Spleen (tissue), 11 donors: Measurements from ENCODE around the gene TTC3. TPM values are rescaled to one million over a fixed set of nuclear protein-coding genes. Genes with fewer than 3 reads are reported as not detected.

Experiments used
- DNase-seq: peaks from one replicate; pipeline ENCODE4 v3.0.0-alpha.2; 2020
- H3K27ac ChIP-seq, 8 donors: fragments of 200-600 bp; sonication (generic) in 7 of 8; 1 replicate in 4 of 8; 2 replicates in 4 of 8; pipeline versions ENCODE4 v1.5.0 to v1.8.0; 2016 to 2021; ENCODE audit warnings: inconsistent platforms in 4 of 8, mild to moderate bottlenecking in 4 of 8, moderate library complexity in 1 of 8
- H3K27me3 ChIP-seq, 7 donors: fragments of 200-600 bp; sonication (generic) in 6 of 7; replicated peaks in 1 of 7; 1 replicate in 4 of 7; 2 replicates in 3 of 7; pipeline versions ENCODE4 v1.5.0 to v1.8.0; 2016 to 2021; ENCODE audit warnings: inconsistent platforms in 3 of 7, mild to moderate bottlenecking in 1 of 7
- H3K36me3 ChIP-seq, 6 donors: fragments of 200-600 bp; sonication (generic) in 5 of 6; 1 replicate in 4 of 6; 2 replicates in 2 of 6; pipeline versions ENCODE4 v1.5.0 to v1.8.0; 2016 to 2021; ENCODE audit warnings: inconsistent platforms in 2 of 6
- H3K4me1 ChIP-seq, 6 donors: fragments of 200-600 bp; sonication (generic) in 5 of 6; 1 replicate in 3 of 6; 2 replicates in 3 of 6; pipeline versions ENCODE4 v1.5.0 to v1.8.0; 2016 to 2021; ENCODE audit warnings: inconsistent platforms in 3 of 6
- H3K4me3 ChIP-seq, 8 donors: fragments of 200-600 bp; sonication (generic) in 7 of 8; 1 replicate in 4 of 8; 2 replicates in 4 of 8; pipeline versions ENCODE4 v1.5.0 to v1.8.0; 2016 to 2021; ENCODE audit warnings: inconsistent platforms in 4 of 8, mild to moderate bottlenecking in 4 of 8, moderate library complexity in 2 of 8
- H3K9me3 ChIP-seq, 8 donors: fragments of 200-600 bp; sonication (generic) in 7 of 8; 1 replicate in 4 of 8; 2 replicates in 4 of 8; pipeline versions ENCODE4 v1.5.0 to v1.8.0; 2016 to 2021; ENCODE audit warnings: inconsistent platforms in 4 of 8
- CTCF ChIP-seq, 11 experiments: fragments of 200-600 bp in 7 of 11; fragments of 450-650 bp in 4 of 11; sonication (generic) in 4 of 11; IDR thresholded peaks in 8 of 11; conservative IDR thresholded peaks in 3 of 11; 1 replicate in 7 of 11; 2 replicates in 4 of 11; pipeline versions ENCODE4 v1.4.0 to v1.8.0; 2016 to 2021; ENCODE audit warnings: antibody characterized with exemption in 11 of 11, inconsistent platforms in 4 of 11, mild to moderate bottlenecking in 1 of 11
- POLR2A ChIP-seq, 3 donors: fragments of 450-650 bp; IDR thresholded peaks; one replicate each; pipeline ENCODE4 v1.5.1; 2017; ENCODE audit warnings: antibody characterized with exemption in 3 of 3, mild to moderate bottlenecking in 1 of 3
- POLR2AphosphoS5 ChIP-seq, 3 donors: sonication (generic); formaldehyde crosslinking; IDR thresholded peaks; one replicate each; pipeline ENCODE4 v1.5.1; 2017; ENCODE audit warnings: antibody characterized with exemption in 3 of 3
- WGBS, 5 donors: extraction: QIAGEN DNeasy Blood & Tissue Kit in 3 of 5; methylation state at CpG; one replicate each; pipeline versions ENCODE4 v1.1.5 to v1.1.7; 2013 to 2018; 5-methylcytosine and 5-hydroxymethylcytosine counted together
- intact Hi-C: fragments of 100-400 bp; cut with DNase I; formaldehyde crosslinking; loops from one replicate; pipeline ENCODE4 v1.15.0; 2023; ENCODE audit warnings: low total_unique reads
- polyA plus RNA-seq, 3 donors: library from polyadenylated mRNA; stranded (reverse); fragments of 200-250 nt; gene quantifications; one replicate each; pipeline ENCODE4 v1.2.1, GENCODE V29; 2013
- total RNA-seq, 7 donors: library from RNA; depleted of rRNA in 3 of 7; stranded (reverse); fragments of >200 nt in 3 of 7; fragmentation: NEBNext Ultra II Directional in 4 of 7; extraction: Animal tissue kit (Norgen Biotek cat#: 25700) in 4 of 7; gene quantifications; one replicate each; pipeline versions ENCODE4 v1.1.0 to v1.2.1, GENCODE V29; 2016 to 2021
- donor health status: healthy with polysubstance abuse.
- donor health status: DM: no; HTN: no; CAD: no; lungs with moderate emphysema.
- donor health status: DM: no; HTN: no; CAD: no.
- donor health status: Bipolar disorder and iron deficiency.
- donor health status: healthy.
- donor health status: DM: no; HTN: no; CAD: no.
- donor health status: DM: yes; HTN: yes; CAD: no.

Gene TTC3
- total and polyA plus RNA-seq, 10 donors = 16.0 to 143 (median 80.7) TPM

GRCh38 chr21:37082856-37083528 is 9.9 kb downstream of the TTC3 start:
- H3K27me3 ChIP-seq = no peaks in the 10 kb centered on the region
- intact Hi-C loops = no loop called here
- no peak overlapping the region for H3K4me3 ChIP-seq
- peaks cover 0 to 45% (median 8%) of the 10 kb centered on the region in 6 donors for H3K4me1 ChIP-seq
- peaks cover 0 to 16% (median 6%) of the 10 kb centered on the region in 8 donors for H3K9me3 ChIP-seq
- no peak for DNase-seq
- peaks cover 0 to 8% (median 0%) of the 10 kb centered on the region in 6 donors for H3K36me3 ChIP-seq
- no peak overlapping the region for H3K27ac ChIP-seq
- TF ChIP-seq POLR2AphosphoS5 (IDR thresholded peaks at IDR 0.05) = no peak
- TF ChIP-seq CTCF (IDR thresholded peaks at IDR 0.05 in 8 of 11, conservative IDR thresholded peaks at IDR 0.05 in 3 of 11) = no peak
- TF ChIP-seq POLR2A (IDR thresholded peaks at IDR 0.05) = no peak

GRCh38 chr21:37085726-37086125 is 12.7 kb downstream of the TTC3 start:
- no peak for DNase-seq
- TF ChIP-seq POLR2AphosphoS5 (IDR thresholded peaks at IDR 0.05) (no peak), CTCF (IDR thresholded peaks at IDR 0.05 in 8 of 11, conservative IDR thresholded peaks at IDR 0.05 in 3 of 11) (no peak), POLR2A (IDR thresholded peaks at IDR 0.05) (no peak)
- Histone ChIP-seq H3K36me3 (peaks cover 0 to 35% (median 6%) of the 10 kb centered on the region in 6 donors), H3K4me3 (no peak overlapping the region), H3K27ac (no peak overlapping the region), H3K4me1 (peaks cover 0 to 45% (median 8%) of the 10 kb centered on the region in 6 donors), H3K9me3 (no peaks in the 10 kb centered on the region), H3K27me3 (no peaks in the 10 kb centered on the region)
- WGBS, 5 donors = 80 to 91% (median 91%) methylated on average over 3 of the region's 3 CpGs
- intact Hi-C loops = no loop called here

- WGBS, 5 donors = 62 to 72% (median 70%) methylated on average over 5 of the region's 5 CpGs
- intact Hi-C loops = no loop called here
- Histone ChIP-seq H3K27me3 (no peaks in the 10 kb centered on the region), H3K9me3 (no peaks in the 10 kb centered on the region), H3K4me3 (no peak overlapping the region), H3K27ac (no peak overlapping the region), H3K4me1 (peaks cover 0 to 43% (median 8%) of the 10 kb centered on the region in 6 donors), H3K36me3 (peaks cover 0 to 50% (median 11%) of the 10 kb centered on the region in 6 donors)
- no peak for TF ChIP-seq POLR2AphosphoS5 (IDR thresholded peaks at IDR 0.05)
- TF ChIP-seq CTCF (IDR thresholded peaks at IDR 0.05 in 8 of 11, conservative IDR thresholded peaks at IDR 0.05 in 3 of 11) = no peak
- no peak for TF ChIP-seq POLR2A (IDR thresholded peaks at IDR 0.05)
- DNase-seq = no peak
These were observed 14.1 kb downstream of the TTC3 start for GRCh38 chr21:37087188-37087587.

- no peak for TF ChIP-seq CTCF (IDR thresholded peaks at IDR 0.05 in 8 of 11, conservative IDR thresholded peaks at IDR 0.05 in 3 of 11)
- H3K27ac ChIP-seq = no peak overlapping the region
- no peak for DNase-seq
- no peaks in the 10 kb centered on the region for H3K9me3 ChIP-seq
- H3K4me1 ChIP-seq = peaks cover 0 to 32% (median 4%) of the 10 kb centered on the region in 6 donors
- intact Hi-C loops = no loop called here
- peaks cover 0 to 60% (median 11%) of the 10 kb centered on the region in 6 donors for H3K36me3 ChIP-seq
- WGBS, 5 donors = 48 to 90% (median 80%) methylated on average over 5 of the region's 5 CpGs
- H3K27me3 ChIP-seq = no peaks in the 10 kb centered on the region
- H3K4me3 ChIP-seq = no peak overlapping the region
These were observed 15.2 kb downstream of the TTC3 start for GRCh38 chr21:37088186-37088735.
